SU-DHL-6 (cell line): ENCODE measurements around the gene DFFB.

Source experiments
- CTCF ChIP-seq: fragments of 200-600 bp; sonication (generic); IDR thresholded peaks from one replicate; pipeline ENCODE4 v1.5.1; 2017; ENCODE audit warnings: antibody characterized with exemption, mild to moderate bottlenecking, low read length, moderate library complexity; ENCODE audit not compliant: insufficient read depth, poor library complexity, severe bottlenecking
- EZH2phosphoT487 ChIP-seq: fragments of 200-600 bp; sonication (generic), shearing (Covaris generic); conservative IDR thresholded peaks from 2 replicates; pipeline ENCODE4 v1.6.1; 2018; ENCODE audit warnings: mild to moderate bottlenecking, antibody characterized with exemption, low read length, moderate library complexity, mixed read lengths

GRCh38 chr1:3836421-3836820, 20.9 kb upstream of the DFFB start:
- TF ChIP-seq EZH2phosphoT487 (no peak), CTCF (no peak)
